Mesothelial cell of epicardium (in vitro differentiated cells): ENCODE results near the gene PIGX. TPM values are rescaled to one million over a fixed set of nuclear protein-coding genes. Genes with fewer than 3 reads are reported as not detected.

Source experiments
- DNase-seq, 2 experiments: peaks; one replicate each; pipeline ENCODE4 v3.0.0; 2021; ENCODE audit warnings: low spot score in 2 of 2; ENCODE audit not compliant: unreplicated experiment in 2 of 2
- H3K27ac Mint-ChIP-seq: 2 replicates; pipeline ENCODE4 v1.8.0; 2021; ENCODE audit warnings: mixed read lengths
- H3K27me3 Mint-ChIP-seq: 2 replicates; pipeline ENCODE4 v1.8.0; 2021; ENCODE audit warnings: low read depth, mixed read lengths
- H3K36me3 Mint-ChIP-seq: 2 replicates; pipeline ENCODE4 v1.8.0; 2021; ENCODE audit warnings: mixed read lengths
- H3K4me1 Mint-ChIP-seq: 2 replicates; pipeline ENCODE4 v1.8.0; 2021; ENCODE audit warnings: mixed read lengths
- H3K4me3 Mint-ChIP-seq: 2 replicates; pipeline ENCODE4 v1.8.0; 2021; ENCODE audit warnings: mild to moderate bottlenecking, moderate library complexity, mixed read lengths
- H3K9me3 Mint-ChIP-seq: 2 replicates; pipeline ENCODE4 v1.8.0; 2021; ENCODE audit warnings: mixed read lengths
- CTCF ChIP-seq: fragments of 200-600 bp; sonication (generic); IDR thresholded peaks from one replicate; pipeline ENCODE4 v1.5.0; 2021; ENCODE audit warnings: antibody characterized with exemption; ENCODE audit not compliant: unreplicated experiment
- total RNA-seq: library from RNA; stranded (reverse); gene quantifications from 3 replicates; pipeline ENCODE4 v1.2.1, GENCODE V29; 2021

PIGX gene
- total RNA-seq, 1 donor from 2014 or later, result 26.4 TPM

- H3K4me1 Mint-ChIP-seq, result peaks cover 25% of the 10 kb centered on the region
These were observed 60.7 kb downstream of the PIGX start for GRCh38 chr3:196772897-196773296.

GRCh38 chr3:196774191-196774820, 62.1 kb downstream of the PIGX start:
- H3K36me3 Mint-ChIP-seq, result peaks cover 24% of the 10 kb centered on the region
- peaks cover 33% of the 10 kb centered on the region for H3K4me1 Mint-ChIP-seq
- H3K9me3 Mint-ChIP-seq, result peaks cover 11% of the 10 kb centered on the region
- H3K27me3 Mint-ChIP-seq, result no peaks in the 10 kb centered on the region
- peak overlapping the region; percentile 75 for H3K27ac Mint-ChIP-seq
- no peak for DNase-seq
- no peak for TF ChIP-seq CTCF
- H3K4me3 Mint-ChIP-seq, result no peak overlapping the region

More at GRCh38 chr3:196772897-196773296, 60.7 kb downstream of the PIGX start:
- H3K27ac Mint-ChIP-seq, result peak overlapping the region; percentile 48
- TF ChIP-seq CTCF, result no peak
- no peak for DNase-seq
- no peaks in the 10 kb centered on the region for H3K27me3 Mint-ChIP-seq
- no peak overlapping the region for H3K4me3 Mint-ChIP-seq
- peaks cover 20% of the 10 kb centered on the region for H3K36me3 Mint-ChIP-seq
- peaks cover 11% of the 10 kb centered on the region for H3K9me3 Mint-ChIP-seq

GRCh38 chr3:196774848-196775422, 62.8 kb downstream of the PIGX start:
- Mint-ChIP-seq H3K27ac (peak overlapping the region; percentile 75), H3K4me3 (no peak overlapping the region), H3K36me3 (peaks cover 28% of the 10 kb centered on the region), H3K27me3 (no peaks in the 10 kb centered on the region), H3K4me1 (peaks cover 33% of the 10 kb centered on the region), H3K9me3 (peaks cover 13% of the 10 kb centered on the region)
- no peak for TF ChIP-seq CTCF
- DNase-seq, result no peak

- H3K4me1 Mint-ChIP-seq, result peaks cover 33% of the 10 kb centered on the region
- no peak overlapping the region for H3K4me3 Mint-ChIP-seq
- H3K27ac Mint-ChIP-seq, result no peak overlapping the region
- DNase-seq, result no peak
- peaks cover 31% of the 10 kb centered on the region for H3K36me3 Mint-ChIP-seq
- peaks cover 16% of the 10 kb centered on the region for H3K9me3 Mint-ChIP-seq
- H3K27me3 Mint-ChIP-seq, result no peaks in the 10 kb centered on the region
- TF ChIP-seq CTCF, result no peak
These were observed 63.8 kb downstream of the PIGX start for GRCh38 chr3:196775938-196776337.

- H3K4me3 Mint-ChIP-seq, result no peak overlapping the region
- H3K9me3 Mint-ChIP-seq, result peaks cover 6% of the 10 kb centered on the region
- H3K27ac Mint-ChIP-seq, result peak overlapping the region; percentile 31
- H3K27me3 Mint-ChIP-seq, result no peaks in the 10 kb centered on the region
- no peak for TF ChIP-seq CTCF
- H3K4me1 Mint-ChIP-seq, result peaks cover 22% of the 10 kb centered on the region
- H3K36me3 Mint-ChIP-seq, result peaks cover 26% of the 10 kb centered on the region
- DNase-seq, result no peak
These were observed 65.7 kb downstream of the PIGX start for GRCh38 chr3:196777836-196778235.
